Middle frontal gyrus (tissue), 1 donor: ENCODE data around the gene SCFD2.

Source experiments
- DNase-seq: peaks from one replicate; pipeline ENCODE4 v3.0.0-alpha.2; 2015; ENCODE audit warnings: low spot score; ENCODE audit errors: extremely low spot score

The SCFD2 gene

GRCh38 chr4:53016099-53016820 lies 349.6 kb downstream of the SCFD2 start:
- DNase-seq = no peak

GRCh38 chr4:53015681-53016080 lies 350.2 kb downstream of the SCFD2 start:
- DNase-seq = no peak

GRCh38 chr4:53014881-53015280 lies 351.0 kb downstream of the SCFD2 start:
- no peak for DNase-seq

GRCh38 chr4:53013873-53014775 lies 351.7 kb downstream of the SCFD2 start:
- no peak for DNase-seq

- DNase-seq = no peak
Measured at GRCh38 chr4:53012738-53013137, 353.1 kb downstream of the SCFD2 start.

GRCh38 chr4:53011259-53011905 lies 354.5 kb downstream of the SCFD2 start:
- DNase-seq = no peak

- no peak for DNase-seq
Measured at GRCh38 chr4:53010318-53010717, 355.5 kb downstream of the SCFD2 start.

- DNase-seq = no peak
Measured at GRCh38 chr4:53009824-53010223, 356.0 kb downstream of the SCFD2 start.

GRCh38 chr4:53007024-53007423 lies 358.8 kb downstream of the SCFD2 start:
- DNase-seq = no peak

GRCh38 chr4:53005808-53006207 lies 360.1 kb downstream of the SCFD2 start:
- DNase-seq = no peak

GRCh38 chr4:53005149-53005546 lies 360.7 kb downstream of the SCFD2 start:
- DNase-seq = no peak

- DNase-seq = no peak
Measured at GRCh38 chr4:53004497-53005148, 361.2 kb downstream of the SCFD2 start.

- no peak for DNase-seq
Measured at GRCh38 chr4:53003959-53004358, 361.9 kb downstream of the SCFD2 start.

- no peak for DNase-seq
Measured at GRCh38 chr4:53000560-53000959, 365.3 kb downstream of the SCFD2 start.

- DNase-seq = no peak
Measured at GRCh38 chr4:52999626-53000025, 366.2 kb downstream of the SCFD2 start.

GRCh38 chr4:52998413-52998812 lies 367.4 kb downstream of the SCFD2 start:
- no peak for DNase-seq

GRCh38 chr4:52997132-52997416 lies 368.8 kb downstream of the SCFD2 start:
- no peak for DNase-seq

GRCh38 chr4:52996261-52997131 lies 369.4 kb downstream of the SCFD2 start:
- no peak for DNase-seq

GRCh38 chr4:52995360-52996030 lies 370.4 kb downstream of the SCFD2 start:
- DNase-seq = no peak

- DNase-seq = no peak
Measured at GRCh38 chr4:52994567-52994966, 371.3 kb downstream of the SCFD2 start.
